Measurements from ENCODE around the gene IL36B.

Gene IL36B

DNA sequence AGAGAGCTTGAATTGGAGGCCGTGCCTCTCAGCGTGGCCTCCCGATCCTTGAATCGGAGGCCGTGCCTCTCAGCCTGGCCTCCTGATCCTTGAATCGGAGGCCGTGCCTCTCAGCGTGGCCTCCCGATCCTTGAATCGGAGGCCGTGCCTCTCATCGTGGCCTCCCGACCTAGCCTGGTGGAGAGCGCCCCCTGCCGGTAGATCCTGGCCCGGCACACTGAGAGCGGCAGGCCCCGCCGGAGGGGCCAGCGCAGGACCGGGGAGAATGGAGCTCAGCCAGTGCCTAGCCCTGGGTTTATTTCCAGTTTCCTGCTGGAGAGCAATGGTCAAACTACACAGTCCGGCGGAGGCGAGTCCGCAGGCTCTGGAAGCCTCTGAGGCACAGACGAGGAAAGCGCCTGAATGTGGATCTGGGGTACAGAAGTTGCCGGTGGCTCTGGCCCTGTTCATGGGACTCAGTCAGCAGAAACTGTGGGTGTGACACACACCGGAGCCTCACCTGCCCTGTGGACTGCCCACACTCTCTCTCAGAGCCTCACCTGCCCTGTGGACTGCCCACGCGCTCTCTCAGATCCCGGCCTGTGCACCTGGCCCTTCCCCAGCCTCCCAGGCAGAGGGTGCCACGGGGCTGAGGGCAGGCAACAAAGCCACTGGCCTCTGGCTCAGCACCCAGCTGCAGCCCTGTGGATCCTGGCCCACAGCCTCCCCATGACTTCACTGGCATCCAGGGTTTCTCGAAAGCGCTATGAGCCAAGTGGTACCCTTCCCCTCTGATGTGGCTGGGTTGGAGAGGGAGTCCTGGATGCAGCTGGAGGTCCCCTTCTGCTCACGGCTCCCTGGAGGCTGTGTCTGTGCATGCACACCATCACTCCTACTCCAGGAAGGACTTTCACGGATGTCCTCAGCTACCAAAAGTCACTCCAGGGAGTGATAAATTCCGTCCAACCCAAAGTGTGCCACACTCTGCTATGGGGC, 1.5 kb downstream of the IL36B start:
- DNase-seq, result no peak

DNA sequence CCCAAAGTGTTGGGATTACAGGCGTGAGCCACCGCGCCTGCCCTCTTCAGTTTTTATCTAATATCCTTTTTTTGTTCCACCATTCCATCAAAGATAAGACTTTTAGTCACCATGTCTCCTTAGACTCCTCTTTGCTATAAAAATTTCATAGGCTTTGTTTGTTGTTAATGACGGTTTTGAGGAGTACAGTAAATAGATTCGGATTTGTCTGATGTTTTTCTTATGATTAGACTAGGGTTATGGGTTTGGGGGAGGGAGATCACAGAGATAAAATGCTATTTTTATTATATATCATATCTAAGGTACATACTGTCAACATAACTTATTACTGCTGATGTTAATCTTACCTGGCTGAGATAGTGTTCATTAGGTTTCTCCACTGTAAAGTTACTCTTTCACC, 6.2 kb downstream of the IL36B start:
- DNase-seq, result no peak

DNA sequence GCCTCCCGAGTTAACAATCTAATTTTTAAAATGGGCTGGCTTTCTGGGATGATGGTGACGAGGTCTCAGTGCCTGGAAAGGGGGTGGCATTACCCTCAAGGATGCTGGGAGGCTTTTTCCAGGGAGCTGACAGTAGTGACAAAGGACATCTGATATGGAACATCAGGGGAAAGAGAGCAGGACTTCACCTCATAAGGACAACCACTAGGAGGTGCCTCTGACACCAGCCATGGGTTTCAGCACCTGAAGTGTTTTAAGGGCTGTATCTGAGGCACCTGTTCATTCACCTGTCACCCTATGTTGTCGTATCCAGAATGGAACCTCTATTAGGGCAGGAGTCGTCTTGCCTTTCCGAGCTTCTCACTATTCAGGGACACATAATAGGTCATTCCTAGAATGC, 10.8 kb downstream of the IL36B start:
- no peak for DNase-seq

DNA sequence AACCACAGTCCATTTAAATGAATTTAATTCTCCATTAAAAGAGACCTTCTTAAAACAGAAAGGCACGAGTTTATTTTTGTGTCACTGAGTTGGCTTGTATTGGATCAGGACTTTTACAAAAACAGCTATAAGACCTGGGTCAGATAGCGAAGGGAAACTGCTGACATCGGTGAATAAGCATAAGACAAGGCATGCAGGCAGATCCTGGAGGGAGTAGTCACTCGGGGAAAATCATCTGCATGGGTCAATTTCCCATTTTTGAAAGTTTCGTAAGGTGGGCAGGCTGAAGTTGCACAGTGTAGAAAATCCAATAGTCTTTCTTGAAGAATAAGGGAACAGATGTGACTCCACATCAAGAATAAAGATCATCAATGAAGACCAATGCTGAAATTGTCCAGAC, 12.9 kb downstream of the IL36B start:
- no peak for DNase-seq

DNA sequence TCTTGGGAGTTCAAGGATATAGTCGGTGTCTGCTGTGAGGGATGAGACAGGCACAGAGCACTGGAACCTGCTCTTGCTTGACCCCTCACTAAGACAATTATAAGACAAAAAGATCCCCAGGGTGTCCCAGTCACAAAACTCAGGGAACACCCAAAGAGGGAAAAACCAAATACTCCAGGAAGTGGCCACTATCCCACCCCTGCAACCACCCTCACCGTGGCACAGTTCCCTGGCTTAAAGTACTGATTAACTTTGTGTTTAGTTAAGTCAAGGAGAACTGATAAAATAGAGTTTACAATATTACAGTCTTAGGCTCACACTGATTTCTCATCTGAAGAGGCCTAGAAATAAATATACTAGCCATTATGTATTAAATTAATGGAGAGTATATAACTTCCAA, 13.5 kb downstream of the IL36B start:
- no peak for DNase-seq

DNA sequence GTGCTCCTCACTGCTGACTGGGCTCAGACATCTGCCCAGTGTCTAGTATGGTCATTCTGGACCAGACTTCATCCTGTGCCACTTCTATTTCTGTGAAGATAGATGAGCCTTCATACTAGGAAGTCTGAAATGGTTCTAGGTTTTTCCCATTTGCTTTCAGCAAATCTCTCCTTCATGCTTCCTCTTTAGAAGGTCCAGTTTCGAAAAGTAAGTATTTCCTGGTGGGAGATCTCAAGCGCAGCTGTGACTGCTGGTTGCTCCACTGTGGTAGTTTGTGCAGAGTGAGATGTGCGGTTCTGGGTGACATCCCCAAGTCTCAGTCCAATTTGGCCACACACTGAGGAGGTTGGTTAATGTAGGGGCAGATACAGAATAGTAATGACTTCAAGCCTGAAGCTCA, 14.4 kb downstream of the IL36B start:
- no peak for DNase-seq

DNA sequence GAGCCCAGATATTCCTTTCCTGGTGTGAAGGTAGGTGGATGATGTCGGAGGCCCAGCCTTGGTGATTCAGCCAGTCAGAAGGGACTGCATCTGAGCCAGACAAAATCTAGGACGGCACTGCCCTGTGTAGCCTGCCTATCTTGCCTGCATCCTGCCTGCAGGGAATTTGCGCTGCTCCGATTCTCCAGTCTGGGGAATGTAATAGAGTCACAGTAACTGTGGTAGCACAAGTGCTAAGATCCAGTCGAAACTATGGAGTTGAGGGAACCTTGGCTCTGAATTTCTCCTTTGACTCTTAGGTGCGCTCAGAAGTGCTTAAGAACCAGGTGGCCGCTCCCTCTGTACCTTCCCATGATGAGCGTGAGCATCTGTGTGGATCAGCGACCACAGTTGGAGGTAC, 15.9 kb downstream of the IL36B start:
- no peak for DNase-seq

DNA sequence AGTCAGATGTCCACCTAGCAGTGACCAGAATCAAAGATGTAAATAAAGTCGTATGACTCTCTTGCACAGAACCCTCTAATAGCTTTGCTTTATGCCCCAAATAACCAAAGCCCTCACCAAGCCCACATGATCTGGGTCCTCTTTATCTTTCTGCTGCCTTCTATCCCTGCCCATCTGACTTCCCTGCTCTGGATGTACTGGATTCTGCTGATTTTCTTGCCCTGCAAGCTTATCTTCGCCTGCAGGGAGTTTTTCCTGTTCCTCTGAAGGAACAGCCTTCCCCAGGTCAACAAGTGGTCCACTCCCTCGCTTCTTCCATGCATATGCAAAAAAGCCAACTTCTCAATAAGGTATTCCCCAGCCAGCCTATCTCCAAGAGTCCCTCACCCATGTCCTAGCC, 18.7 kb downstream of the IL36B start:
- no peak for DNase-seq

DNA sequence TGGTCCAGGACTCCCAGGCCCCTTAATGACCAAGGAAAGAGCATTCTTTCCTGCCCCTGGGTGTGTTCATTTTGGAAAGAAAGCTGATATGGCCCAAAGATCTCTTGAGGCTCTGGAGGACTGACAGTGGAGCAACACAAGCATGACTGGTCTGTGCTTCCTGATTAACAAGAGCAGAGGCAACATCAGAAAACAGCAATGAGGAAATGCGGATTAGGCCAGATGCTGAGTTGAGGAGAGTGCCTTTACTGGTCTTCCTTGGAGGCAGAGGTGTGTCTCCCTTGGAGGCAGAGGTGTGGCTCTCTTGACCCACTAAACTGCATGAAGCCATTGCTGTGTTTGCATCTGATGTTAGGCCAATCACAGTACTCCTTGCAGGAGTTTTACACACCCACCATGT, 19.9 kb downstream of the IL36B start:
- no peak for DNase-seq

DNA sequence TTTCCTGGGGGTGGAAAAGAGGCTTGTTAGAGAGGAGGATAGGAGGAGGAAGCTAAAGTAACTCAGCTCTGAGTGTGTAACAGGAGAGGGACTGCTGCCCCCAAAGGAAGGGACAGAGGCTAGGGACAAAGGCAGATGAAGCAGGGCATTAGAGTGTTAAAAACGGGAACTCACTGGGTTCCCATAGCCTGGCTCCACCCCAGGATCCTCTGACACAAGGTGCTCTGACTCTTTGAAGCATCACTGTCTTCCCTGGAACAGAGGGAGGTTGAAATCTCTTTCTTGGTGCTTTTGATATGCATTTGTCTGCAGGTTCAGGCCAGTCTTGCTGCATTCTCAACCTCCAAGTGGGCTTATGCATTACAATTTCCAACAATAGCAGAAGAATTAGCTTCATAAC, 24.6 kb downstream of the IL36B start:
- DNase-seq, result no peak

DNA sequence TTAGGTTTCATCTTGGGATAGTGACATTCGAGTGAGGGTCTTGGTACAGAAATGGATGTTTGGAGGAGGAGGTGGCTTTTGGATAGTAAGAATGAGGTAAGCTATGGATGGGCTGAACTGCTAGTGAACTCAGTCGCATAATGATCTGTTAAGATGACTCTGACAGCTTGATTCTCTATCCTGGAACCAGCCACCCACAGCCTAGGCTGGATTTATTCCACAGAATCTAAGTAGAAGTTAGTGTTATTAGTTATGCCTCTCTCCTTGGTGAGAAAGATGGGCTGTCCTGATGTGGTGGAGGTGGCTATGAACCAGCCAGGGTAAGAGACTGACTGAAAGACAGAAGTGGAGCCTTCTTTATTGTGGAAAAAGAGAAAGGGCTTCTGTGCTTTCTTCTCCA, 25.0 kb downstream of the IL36B start:
- no peak for DNase-seq

DNA sequence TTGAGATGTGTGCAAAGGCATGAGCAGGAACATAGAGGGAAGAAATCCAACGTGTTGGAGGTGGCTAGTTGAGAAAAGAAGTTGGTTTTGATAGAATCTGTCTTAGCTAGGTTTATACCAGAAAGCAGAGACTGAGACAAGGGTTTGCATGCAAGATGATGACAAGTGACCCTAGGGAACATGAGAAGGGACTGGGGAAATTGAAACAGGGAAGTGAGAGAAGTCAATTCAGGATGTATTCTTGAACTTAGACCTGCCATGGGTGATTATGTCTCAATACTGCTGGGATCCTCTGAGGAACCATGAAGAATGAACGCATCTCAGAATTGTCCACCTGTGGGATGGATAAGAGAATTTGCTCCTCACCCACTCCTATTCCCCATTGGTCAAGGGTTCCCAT, 26.9 kb downstream of the IL36B start:
- no peak for DNase-seq

DNA sequence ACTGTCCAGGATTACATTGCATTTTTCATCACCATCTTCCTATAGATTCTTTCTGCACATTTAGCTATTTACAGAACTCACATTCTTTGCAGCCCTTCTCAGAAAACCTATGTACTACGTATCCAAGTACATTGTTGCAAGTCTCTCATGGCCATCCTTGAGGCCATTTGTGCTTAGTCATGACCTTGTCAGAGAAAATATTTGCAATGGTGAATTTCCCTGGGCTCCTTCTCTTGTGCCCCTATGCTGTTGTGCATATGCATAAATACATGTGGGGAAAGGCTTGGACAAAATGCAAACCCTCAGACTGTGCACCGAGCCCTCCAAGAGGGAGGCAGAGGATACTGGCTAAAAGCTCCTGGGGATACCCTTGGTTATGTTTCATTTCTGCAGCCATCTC, 27.9 kb downstream of the IL36B start:
- DNase-seq, result no peak

DNA sequence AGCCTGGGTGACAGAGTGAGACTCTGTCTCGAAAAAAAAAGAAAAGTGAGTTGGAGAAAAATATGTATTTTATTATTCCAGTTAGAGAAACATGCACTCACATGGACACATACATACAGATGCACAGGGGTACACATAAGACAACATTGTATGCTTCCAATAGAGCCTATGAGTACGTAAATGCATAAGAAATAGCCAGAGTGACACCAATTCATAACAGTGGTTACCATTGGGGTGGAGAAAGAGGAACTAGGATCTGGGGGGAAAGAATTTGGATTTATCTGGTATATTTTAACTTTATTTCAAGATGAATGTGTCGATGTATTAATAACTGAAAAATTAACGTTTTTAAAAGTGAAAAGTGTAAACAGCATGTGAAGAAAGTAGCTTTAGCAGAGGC, 31.4 kb downstream of the IL36B start:
- DNase-seq, result no peak

DNA sequence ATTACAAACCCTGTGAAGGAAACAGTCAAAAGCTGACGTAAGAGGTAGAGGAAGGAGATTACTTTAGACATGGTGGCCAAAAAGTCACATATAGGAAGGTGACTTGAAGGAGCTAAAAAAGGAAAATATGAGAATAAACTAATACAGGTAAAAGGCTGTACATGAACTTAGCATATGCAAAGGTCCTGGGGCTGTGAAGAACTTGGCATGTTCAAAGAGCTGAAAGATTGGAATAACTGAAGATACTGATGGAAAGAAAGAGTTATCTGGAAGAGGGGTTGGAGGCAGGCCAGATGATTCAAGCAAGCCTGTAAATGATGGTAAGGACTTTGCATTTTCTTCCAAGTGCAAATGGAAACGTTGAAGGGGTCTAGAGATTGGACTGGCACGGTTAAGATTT, 34.2 kb downstream of the IL36B start:
- DNase-seq, result no peak

DNA sequence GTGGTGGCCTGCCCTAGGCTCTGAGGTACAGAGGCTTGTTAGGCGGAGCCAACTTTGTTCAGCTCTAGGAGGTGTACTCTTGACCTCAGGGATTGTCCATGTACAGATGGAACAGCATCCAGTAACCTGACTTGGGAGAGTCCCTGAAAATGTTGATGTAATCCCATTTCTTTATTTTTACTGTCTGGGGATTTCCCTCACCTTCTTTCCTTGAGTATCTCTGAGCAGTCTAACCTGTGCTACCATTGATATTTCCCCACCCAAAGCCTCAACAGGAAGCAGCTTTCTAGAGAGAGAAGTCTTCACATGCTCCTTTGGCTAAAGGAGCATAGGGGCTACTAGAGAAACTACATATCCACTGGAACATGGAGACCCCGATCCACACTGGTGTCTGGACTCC, 37.0 kb downstream of the IL36B start:
- peak in 1 of 6 experiments; percentile 4 for DNase-seq

DNA sequence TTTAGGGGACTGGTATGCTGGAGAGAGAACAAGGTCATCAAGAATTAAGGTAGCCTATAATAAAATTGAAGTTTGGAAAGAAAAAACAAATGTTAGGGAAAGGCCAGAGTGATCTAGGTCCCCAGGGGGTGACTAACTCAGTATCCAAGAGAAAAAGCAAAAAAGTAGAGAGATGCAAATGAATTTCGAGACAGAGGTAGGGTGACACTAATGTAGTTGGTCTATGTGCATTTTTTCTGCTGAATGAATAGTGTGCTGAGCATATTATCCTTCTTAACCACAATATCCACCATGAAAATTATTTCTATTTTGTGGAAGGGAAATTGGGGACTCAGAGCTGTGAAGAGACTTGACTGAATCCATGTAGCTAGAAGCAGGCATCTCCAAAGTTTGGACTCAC, 37.6 kb downstream of the IL36B start:
- no peak for DNase-seq

DNA sequence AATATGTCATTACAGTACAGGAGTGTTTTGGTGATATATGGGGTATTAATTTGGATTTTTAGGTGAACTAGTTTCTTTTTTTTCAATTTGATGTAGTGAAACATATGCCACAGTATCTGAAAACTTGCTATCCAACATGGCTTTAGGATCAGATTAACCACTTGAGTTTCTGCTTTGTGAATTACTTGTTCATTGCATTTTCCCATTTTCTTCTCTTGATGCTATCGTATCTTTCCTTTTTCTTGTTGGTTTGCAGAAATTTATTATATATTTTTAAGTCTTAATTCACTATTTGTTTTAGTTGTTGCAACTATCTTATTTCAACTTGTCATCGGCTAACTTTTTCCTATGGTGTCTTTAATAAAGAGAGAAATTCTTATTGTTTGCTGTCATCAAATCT, 38.6 kb downstream of the IL36B start:
- DNase-seq, result no peak

DNA sequence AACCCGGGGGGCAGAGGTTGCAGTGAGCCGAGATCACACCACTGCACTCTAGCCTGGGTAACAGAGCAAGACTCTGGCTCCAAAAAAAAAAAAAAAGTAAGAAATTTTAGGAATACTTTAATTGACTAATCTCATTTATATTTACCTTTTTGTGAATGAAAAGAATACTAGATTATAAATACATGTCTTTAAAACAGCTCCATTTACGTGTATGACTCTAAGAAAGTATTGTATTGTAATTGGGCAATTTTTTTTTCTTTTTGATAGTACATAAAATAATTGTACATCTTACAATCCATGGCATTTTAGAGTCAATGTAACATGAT, 39.4 kb downstream of the IL36B start:
- no peak for DNase-seq

DNA sequence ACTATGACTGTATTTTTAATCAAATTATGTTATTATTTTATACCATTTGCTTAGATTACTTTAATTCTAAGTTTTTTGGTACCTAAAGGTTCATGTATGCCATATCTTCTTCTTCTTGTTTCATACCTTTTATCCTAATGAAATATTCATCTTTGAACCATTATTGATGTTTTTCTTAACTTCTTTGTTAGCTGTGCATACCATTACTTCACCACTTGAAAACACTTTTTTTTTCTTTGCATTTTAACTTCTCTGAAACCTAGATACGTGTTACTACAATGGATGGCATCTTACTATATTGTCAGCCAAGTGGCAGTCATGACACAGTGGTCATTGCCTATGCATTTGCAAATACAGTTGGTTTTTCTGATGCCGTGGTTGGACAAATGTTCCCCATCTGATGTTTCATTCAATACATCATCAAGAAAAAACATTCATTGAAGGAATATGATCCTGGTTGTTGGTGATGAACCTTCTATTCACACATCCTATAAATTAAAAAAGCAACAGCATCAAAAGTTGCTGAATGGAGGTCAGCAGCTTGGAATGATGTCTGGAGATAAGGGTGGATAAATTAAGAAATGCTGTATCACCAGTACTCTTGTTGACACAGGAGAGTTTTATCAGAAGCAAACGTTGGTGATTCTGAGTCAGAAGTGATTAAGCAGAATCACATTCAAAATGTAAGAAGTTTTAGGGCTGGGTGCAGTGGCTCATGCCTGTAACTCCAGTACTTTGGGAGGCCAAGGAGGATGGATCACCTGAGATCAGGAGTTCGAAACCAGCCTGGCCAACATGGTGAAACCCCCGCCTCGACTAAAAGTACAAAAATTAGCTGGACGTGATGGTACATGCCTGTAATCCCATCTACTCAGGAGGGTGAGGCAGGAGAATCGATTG, 40.0 kb downstream of the IL36B start:
- DNase-seq, result no peak

DNA sequence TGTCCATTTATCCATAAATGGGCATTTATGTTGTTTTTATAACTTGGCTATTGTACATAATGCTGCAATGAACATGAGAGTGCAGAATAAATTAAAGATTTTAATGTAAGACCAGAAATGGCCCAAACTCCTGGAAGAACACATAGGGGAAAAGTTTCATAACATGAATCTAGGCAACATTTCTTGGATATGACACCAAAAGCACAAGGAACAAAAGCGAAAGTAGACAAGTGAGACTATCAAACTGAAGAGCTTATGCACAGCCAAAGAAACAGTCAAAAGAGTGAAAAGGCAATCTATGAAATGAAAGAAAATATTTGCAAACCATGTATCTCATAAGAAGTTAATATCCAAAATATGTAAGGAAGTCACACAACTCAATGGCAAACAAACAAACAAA, 41.6 kb downstream of the IL36B start:
- no peak for DNase-seq

DNA sequence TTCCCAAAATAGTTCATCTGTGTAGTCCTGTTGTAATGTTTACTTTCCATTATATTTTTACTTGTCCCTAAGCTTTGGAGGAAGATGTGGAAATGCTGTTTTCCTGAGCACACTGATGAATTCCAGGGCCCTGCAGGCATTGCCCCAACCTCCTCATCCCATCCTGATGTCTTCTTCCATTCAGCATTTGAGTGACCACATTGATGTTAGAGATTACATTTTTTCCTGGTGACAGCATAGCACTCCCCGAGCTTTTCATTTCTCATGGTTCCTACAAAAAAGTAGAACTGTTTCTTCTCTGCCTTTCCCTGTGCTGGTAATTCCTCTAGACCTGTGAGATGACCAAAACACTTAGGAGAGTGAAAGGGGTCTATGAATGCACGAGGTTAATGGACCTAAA, 42.6 kb downstream of the IL36B start:
- no peak for DNase-seq

DNA sequence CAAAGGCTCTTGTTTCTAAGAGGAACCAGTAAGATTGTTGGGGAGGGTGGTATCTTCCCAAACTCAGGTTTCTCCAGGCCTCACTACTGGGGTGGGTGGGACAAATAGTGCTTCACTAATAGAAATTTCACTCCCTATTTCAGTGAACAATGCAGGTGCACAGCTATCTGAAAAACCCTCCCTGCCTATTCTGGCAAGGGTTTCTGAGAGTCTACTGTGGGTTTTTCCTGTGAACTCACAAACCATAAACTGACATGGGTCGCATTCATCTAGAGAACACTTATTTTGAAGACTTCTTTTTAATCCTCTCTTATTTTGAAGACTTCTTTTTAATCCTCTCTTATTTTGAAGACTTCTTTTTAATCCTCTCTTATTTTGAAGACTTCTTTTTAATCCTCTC, 43.0 kb downstream of the IL36B start:
- DNase-seq, result no peak

DNA sequence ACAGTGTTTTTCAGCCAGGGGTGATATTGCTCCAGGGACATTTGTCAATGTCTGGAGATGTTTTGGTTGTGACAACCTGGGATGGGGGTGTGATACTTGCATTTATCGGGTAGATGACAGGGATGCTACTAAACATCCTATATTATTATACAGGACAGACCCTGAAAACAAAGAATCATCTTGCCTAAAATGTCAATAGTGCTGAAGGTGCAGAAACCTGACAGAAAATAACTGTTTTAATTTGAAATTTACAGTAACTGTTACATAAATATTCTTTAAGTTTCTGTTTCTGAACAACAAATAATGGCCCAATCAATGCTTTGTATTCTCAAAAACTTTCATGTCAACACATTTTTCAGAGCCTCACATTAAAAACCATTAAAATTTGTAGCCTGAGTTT, 45.4 kb downstream of the IL36B start:
- DNase-seq, result no peak

Data from stimulated activated naive CD4-positive, alpha-beta T cell (primary cell).